Measurements from ENCODE around the gene CLEC4M.

- no peak for TF ChIP-seq TSHZ2 (CRISPR knock-in tag; IDR thresholded peaks at IDR 0.05)
- TF ChIP-seq SNAI2 (CRISPR knock-in tag; IDR thresholded peaks at IDR 0.05) = no peak
- TF ChIP-seq RARB (CRISPR knock-in tag; IDR thresholded peaks at IDR 0.05) = no peak
- TF ChIP-seq ZNF8 (CRISPR knock-in tag; IDR thresholded peaks at IDR 0.05) = no peak
- no peak for TF ChIP-seq PATZ1 (CRISPR knock-in tag; IDR thresholded peaks at IDR 0.05; ENCODE audit: borderline replicate concordance)
- TF ChIP-seq CSDC2 (CRISPR knock-in tag; IDR thresholded peaks at IDR 0.05) = no peak
- TF ChIP-seq ZFP30 (CRISPR knock-in tag; IDR thresholded peaks at IDR 0.05) = no peak
- no peak for TF ChIP-seq TOX (CRISPR knock-in tag; IDR thresholded peaks at IDR 0.05; ENCODE audit: borderline replicate concordance)
- TF ChIP-seq ARNTL (CRISPR knock-in tag; IDR thresholded peaks at IDR 0.05; ENCODE audit: borderline replicate concordance, low read depth) = no peak
- TF ChIP-seq ESRRG (CRISPR knock-in tag; IDR thresholded peaks at IDR 0.05) = no peak
- TF ChIP-seq ZFP3 (CRISPR knock-in tag; IDR thresholded peaks at IDR 0.05) = no peak
These were observed 37.3 kb upstream of the CLEC4M start for GRCh38 chr19:7725791-7726190.

All from SK-N-SH treated with all-trans-retinoic acid at 6 μM for 48 hours (cell line).